NCI-H82 treated with DMSO at 0.1 percent for 48 hours (cell line): Measurements from ENCODE around the gene AGPAT4.

Source experiments
- DNase-seq: peaks from one replicate; lab custom pipeline; 2025; ENCODE audit not compliant: unreplicated experiment; lab: John Stamatoyannopoulos, UW

Gene AGPAT4

GRCh38 chr6:161284653-161285052 is 10.8 kb upstream of the AGPAT4 start:
- DNase-seq = no peak

- no peak for DNase-seq
Observed at GRCh38 chr6:161281092-161281491, 7.2 kb upstream of the AGPAT4 start.

GRCh38 chr6:161279677-161280415 is 6.0 kb upstream of the AGPAT4 start:
- no peak for DNase-seq

DNA sequence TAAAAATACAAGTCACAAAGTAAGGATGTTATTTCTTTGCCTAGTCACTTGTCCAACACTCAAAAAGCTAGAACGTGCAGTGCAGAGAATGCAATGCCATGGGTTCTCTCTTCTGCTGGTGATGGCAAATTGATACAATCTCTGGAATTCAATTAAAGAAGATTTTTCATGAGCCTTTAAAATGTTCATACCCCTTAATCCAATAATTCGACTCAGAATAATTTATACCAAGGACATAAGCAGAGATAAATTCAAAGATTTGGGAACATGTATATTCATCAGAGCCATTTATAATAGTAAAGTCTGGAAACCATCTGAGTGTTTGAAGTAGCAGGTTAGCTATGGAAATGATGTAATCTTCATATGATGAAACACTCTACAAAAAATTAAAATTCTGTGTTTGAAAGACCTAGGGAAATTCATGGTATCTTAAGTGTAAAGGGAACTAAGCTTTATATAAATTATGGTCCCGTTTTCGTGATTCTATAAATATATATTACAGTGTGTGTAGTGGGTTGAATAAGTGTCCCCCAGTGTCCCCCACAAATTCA is 2.8 kb upstream of the AGPAT4 start:
- DNase-seq = no peak

DNA sequence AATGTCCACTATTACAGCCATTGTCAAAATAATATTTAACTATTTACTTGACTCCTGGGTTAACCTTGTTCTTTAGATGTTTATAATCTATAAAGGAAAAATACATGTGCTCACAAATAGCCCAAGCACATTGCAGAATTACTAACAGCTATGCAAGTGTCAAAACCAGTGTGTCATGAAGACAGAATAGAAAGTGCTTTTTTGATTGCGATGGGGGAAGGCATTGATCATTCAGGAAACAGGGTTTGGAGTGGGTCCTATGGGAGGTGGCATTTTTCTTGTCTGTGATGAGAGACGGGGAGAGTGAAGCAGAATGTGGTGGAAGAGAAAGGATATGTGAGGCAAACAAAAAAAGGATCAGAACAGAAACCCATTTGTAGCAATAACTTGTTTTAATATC is 1.0 kb upstream of the AGPAT4 start:
- no peak for DNase-seq

GRCh38 chr6:161274488-161274858 is 612 bp upstream of the AGPAT4 start:
- DNase-seq = no peak

DNA sequence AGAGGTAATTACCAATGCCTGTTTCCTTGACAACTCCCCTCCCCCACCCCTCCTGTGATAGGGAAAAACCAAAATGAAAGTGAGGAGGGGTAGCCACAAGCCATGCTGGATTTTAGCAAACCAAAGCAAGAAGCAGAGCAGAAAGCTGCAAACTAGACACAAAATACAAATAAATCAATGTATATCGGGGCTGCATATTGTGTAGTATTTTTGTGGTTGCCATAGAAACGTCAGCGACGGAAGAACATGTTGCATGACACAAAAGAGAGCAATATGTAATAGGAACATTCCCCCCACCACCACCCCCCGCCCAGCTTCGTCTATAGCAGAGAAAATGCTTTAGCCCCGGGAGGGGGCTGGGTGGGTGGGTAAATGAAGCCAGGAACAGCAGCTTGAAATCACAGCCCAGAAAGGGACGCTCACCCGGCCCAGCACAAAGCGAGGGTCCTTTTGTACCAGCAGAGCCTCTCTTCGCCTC is 548 bp downstream of the AGPAT4 start:
- DNase-seq = no peak

DNA sequence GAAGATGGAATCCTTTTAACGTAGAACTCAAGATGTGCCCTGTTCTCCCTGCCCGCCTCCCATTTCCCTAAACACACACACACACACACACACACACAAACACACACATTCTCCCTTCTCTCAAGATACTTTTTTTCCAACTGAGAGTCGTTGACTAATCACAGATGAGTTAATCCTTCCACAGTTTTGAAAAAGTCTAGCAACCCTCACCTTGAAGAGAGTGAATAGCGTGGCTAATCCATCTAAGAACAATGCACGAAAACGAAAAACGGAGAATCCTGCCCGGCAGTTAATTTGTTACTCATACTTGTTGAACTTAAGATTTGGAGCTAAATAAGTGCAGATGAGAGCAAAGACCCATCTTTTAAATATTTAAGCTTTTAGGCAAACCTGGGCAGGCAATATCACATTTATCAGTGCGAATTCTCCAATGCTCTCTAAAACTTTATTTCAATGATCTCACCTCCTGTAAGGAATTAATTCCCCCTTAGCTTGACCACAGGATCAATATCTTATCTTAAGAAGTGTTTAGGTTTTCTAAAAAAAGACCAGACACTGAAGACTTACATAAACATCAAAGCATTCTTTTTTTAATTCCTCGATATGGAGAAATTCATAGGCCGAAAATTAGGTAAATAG is 1.1 kb downstream of the AGPAT4 start:
- no peak for DNase-seq

DNA sequence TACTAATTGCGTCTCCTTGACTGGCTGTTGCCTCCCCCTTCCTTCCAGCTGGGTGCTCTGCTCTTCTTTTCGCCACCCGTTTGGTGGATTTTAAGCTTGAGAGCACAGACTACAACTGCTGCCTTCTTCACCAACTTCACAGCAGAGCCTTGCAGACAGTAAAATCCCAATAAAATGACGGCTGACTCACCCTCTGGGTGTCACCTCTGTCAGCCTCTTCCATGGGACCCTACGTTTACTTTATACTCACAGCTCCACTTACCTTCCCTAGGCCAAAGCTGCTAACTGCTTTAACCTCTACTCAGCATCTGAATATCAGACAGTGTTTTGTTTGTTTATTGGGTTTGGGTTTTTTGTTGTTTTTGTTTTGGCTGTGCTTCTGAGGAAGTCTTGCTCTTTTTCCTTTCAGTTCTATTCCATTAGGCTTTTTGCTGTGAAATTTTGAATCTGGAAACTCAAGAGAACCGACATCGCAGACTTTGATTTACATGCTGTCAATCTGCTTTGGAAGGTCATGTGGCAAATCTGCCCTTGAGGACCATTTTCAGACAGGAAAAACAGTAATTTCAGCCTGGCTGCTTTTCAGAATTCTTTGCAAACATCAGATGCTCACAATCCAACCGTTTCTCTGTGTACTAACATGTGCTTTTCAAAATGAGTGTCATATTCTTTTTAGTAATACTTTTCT is 2.4 kb downstream of the AGPAT4 start:
- peak; percentile 2 for DNase-seq

- no peak for DNase-seq
Observed at GRCh38 chr6:161270116-161270515, 3.7 kb downstream of the AGPAT4 start.

DNA sequence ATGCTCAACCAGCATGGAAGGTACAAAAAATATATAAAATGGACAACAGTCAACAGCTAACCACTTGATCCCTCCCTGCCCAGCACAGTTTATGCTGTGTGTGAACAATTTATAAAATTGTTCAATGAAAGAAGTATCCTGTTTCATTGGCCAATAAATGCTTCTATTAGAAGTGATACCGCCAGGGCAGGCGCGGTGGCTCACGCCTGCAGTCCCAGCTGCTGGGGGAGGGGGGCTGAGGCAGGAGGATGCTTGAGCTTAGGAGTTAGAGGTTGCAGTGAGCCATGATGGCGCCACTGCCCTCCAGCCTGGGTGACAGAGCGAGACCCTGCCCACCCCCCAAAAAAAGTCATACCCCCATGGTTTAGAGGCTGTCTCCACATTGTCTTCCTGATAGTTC is 4.6 kb downstream of the AGPAT4 start:
- DNase-seq = no peak

GRCh38 chr6:161268531-161269210 is 5.2 kb downstream of the AGPAT4 start:
- DNase-seq = no peak

GRCh38 chr6:161266513-161267230 is 7.2 kb downstream of the AGPAT4 start:
- no peak for DNase-seq

DNA sequence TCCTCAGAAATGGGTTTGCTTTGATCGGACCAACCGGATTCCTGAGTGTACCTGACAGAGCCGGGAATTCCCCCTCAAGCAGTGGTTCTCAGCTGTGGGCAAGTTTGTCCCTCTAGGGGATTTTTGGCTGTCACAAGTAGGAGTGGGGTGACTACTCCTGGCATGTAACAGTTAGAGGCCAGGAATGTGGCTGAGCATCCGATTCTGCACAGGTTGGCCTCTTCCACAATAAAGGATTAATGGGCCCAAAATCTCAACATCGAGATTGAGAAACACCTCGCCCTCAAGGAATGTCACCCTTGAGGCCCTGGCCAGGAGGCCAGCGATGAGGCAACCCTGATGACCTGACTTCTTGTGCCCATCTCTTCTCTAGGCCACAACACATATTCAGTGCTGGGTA is 7.9 kb downstream of the AGPAT4 start:
- DNase-seq = no peak

DNA sequence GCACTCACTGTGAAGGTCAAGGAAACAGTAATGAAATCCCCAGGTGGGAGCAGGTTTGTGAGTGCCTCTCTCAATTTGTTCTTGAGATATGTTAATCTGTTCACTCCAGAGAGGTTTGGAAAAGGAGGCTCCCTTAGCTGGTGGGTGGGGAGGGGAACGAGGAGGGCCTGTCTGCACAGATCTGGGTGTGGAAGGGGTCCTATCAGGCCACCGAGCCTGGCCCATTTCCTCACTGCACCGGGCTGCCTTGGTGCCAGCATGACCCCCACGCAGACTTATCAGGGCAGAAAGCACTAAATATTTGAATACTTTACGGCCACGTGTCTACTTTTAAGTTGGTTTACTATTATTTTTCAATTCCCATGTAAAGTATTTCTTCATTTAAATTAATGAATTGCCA is 8.3 kb downstream of the AGPAT4 start:
- DNase-seq = no peak

DNA sequence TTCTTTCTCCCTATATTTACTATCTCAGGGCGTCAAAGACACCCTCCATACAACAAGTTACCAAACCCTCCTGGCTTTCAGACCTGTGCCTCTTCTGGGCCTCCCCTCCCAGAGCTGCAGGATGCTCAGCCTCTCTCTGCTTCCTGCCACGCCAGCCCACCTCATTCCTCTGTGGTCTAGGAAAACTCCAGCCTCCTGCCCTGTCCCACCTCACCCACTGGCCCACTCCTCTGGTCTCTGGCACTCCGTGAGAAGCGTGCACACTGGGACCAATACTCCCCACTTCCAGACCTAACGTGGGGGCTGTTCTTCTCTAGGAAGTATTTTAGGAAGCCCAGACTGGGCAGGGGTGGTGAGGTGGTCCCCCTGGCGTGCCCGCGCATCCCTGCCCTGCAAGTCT is 9.7 kb downstream of the AGPAT4 start:
- no peak for DNase-seq

- no peak for DNase-seq
Observed at GRCh38 chr6:161261816-161262215, 12.0 kb downstream of the AGPAT4 start.

DNA sequence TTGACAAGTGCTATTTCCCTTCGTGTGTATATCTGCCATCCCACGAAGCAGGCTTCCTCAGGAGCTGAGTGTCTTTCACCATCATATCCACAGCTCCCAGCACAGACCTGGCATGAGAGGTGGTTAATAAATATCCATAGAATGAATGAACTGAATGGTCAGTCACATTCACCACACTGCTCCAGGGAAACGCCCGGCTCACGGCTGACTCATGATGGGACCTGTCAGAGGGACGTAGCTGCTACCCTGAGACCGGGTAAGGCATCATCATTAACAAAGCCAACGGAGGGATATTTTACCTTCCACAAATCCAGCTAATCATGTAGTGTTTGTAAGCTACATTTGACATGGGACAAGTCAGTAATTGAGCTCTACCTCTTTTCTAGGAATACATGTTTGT is 12.5 kb downstream of the AGPAT4 start:
- DNase-seq = no peak

GRCh38 chr6:161259302-161259701 is 14.6 kb downstream of the AGPAT4 start:
- DNase-seq = no peak

DNA sequence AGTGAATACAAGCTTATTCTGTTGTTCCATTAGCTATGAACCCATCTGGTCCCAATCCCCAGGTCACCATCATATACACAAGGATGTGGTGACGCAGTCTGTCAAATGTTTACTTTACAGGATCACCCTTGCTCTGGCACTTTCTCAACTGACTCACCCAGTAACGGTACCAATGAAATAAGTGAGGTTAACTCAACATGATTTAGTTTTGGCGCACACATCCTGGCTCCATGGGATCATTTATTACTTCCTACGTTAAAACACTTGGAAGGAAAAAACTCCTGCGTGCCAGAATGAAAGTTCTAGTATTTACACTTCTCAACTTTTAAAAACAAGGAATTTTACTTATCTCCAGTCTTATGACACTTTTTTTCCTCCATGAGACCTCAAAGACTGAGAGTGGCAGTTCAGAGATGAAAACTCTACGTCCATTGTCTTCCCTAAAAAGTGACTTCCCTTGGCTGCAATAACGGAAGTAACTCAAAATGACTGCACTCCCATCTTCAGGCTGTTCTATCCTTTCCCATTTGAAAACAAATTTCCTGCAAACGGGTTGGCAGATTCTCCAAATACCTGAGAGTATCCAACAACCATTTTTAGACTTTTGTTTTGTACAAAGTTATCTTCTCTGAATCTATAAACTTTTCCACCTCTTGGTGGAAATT is 15.9 kb downstream of the AGPAT4 start:
- DNase-seq = no peak
